Mesendoderm (in vitro differentiated cells): Measurements from ENCODE around the gene FMNL2.
"Not testable (repeated sequence)": the region's sequence is repeated elsewhere in the genome, so short reads cannot be mapped to it uniquely, and the experiment has no call there.

ENCODE experiments used
- DNase-seq: peaks from one replicate; pipeline ENCODE4 v3.0.0; 2013
- H2AK5ac ChIP-seq: 2 replicates; pipeline ENCODE4 v1.6.1; 2013; ENCODE audit warnings: low read length, inconsistent platforms
- H2BK120ac ChIP-seq: 2 replicates; pipeline ENCODE4 v1.6.1; 2013; ENCODE audit warnings: low read depth, mild to moderate bottlenecking, low read length, moderate library complexity, mixed read lengths
- H2BK15ac ChIP-seq: replicated peaks from 2 replicates; pipeline ENCODE4 v1.6.1; 2013; ENCODE audit warnings: low read depth, mild to moderate bottlenecking, moderate library complexity
- H2BK5ac ChIP-seq: 2 replicates; pipeline ENCODE4 v1.6.1; 2013; ENCODE audit warnings: low read length, inconsistent platforms
- H3K18ac ChIP-seq: 2 replicates; pipeline ENCODE4 v1.6.1; 2013; ENCODE audit warnings: mild to moderate bottlenecking, low read length, mixed read lengths
- H3K23ac ChIP-seq: one replicate; pipeline ENCODE4 v1.6.1; 2013; ENCODE audit warnings: low read length
- H3K27ac ChIP-seq: 2 replicates; pipeline ENCODE4 v1.5.1; 2013; ENCODE audit warnings: low read depth, mild to moderate bottlenecking, inconsistent platforms, low read length, moderate library complexity
- H3K27me3 ChIP-seq: 2 replicates; pipeline ENCODE4 v1.6.1; 2013; ENCODE audit warnings: low read length, control low read depth, mild to moderate bottlenecking, inconsistent platforms; ENCODE audit not compliant: insufficient read depth, poor library complexity
- H3K36me3 ChIP-seq: 2 replicates; pipeline ENCODE4 v1.6.1; 2013; ENCODE audit warnings: low read length, inconsistent platforms; ENCODE audit not compliant: control insufficient read depth, insufficient read depth
- H3K4ac ChIP-seq: one replicate; pipeline ENCODE4 v1.6.1; 2013; ENCODE audit warnings: low read depth, mild to moderate bottlenecking, low read length, moderate library complexity
- H3K4me1 ChIP-seq: 2 replicates; pipeline ENCODE4 v1.6.1; 2013; ENCODE audit warnings: low read depth, low read length, inconsistent platforms; ENCODE audit not compliant: control insufficient read depth
- H3K4me2 ChIP-seq: 2 replicates; pipeline ENCODE4 v1.6.1; 2013; ENCODE audit warnings: low read length
- H3K4me3 ChIP-seq: 2 replicates; pipeline ENCODE4 v1.5.1; 2013; ENCODE audit warnings: mild to moderate bottlenecking, low read length
- H3K56ac ChIP-seq: one replicate; pipeline ENCODE4 v1.6.1; 2013; ENCODE audit warnings: low read length
- H3K79me1 ChIP-seq: 2 replicates; pipeline ENCODE4 v1.6.1; 2013; ENCODE audit warnings: low read length, inconsistent platforms
- H3K79me2 ChIP-seq: 2 replicates; pipeline ENCODE4 v1.6.1; 2013; ENCODE audit warnings: mild to moderate bottlenecking, low read length; ENCODE audit not compliant: control insufficient read depth, insufficient read depth
- H3K9ac ChIP-seq: 2 replicates; pipeline ENCODE4 v1.6.1; 2013; ENCODE audit warnings: low read length, inconsistent platforms
- H4K5ac ChIP-seq: one replicate; pipeline ENCODE4 v1.6.1; 2013; ENCODE audit warnings: low read length
- H4K8ac ChIP-seq: one replicate; pipeline ENCODE4 v1.6.1; 2013; ENCODE audit warnings: low read depth, mild to moderate bottlenecking, control low read depth, low read length, moderate library complexity
- WGBS: extraction: QIAGEN DNeasy Blood & Tissue Kit; methylation state at CpG from one replicate; pipeline ENCODE4 v1.1.7; 2013; ENCODE audit warnings: low lambda C conversion rate, missing lambda C conversion rate; ENCODE audit not compliant: insufficient coverage; ENCODE audit errors: extremely low coverage; 5-methylcytosine and 5-hydroxymethylcytosine counted together

Gene FMNL2

DNA sequence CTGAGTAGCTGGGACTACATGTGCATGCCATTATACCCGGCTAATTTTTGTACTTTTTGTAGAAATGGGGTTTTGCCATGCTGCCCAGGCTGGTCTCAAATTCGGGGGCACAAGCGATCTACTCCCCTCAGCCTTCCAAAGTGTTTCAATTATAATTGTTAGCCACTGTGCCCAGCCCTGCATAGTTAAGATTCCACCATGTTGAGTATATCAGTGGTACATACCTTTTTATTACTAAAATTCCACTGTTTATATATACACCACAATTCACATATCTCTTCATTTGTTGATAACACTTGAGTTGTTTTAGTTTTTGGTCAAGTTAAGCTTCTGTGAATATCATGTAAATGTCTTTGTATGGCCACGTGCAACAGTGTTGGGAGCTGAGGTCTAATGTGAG lies 12.8 kb upstream of the FMNL2 start:
- no peaks in the 10 kb centered on the region for H3K4me1 ChIP-seq
- H3K23ac ChIP-seq: no peak overlapping the region
- H3K9ac ChIP-seq: no peak overlapping the region
- no peaks in the 10 kb centered on the region for H3K79me2 ChIP-seq
- no peak for DNase-seq
- H3K56ac ChIP-seq: no peak overlapping the region
- H3K18ac ChIP-seq: no peak overlapping the region
- H3K36me3 ChIP-seq: no peaks in the 10 kb centered on the region
- WGBS: no CpG with 5 or more reads among the region's 4 CpGs
- H3K27ac ChIP-seq: no peak overlapping the region
- no peak overlapping the region for H3K4ac ChIP-seq
- no peaks in the 10 kb centered on the region for H3K27me3 ChIP-seq
- H2BK5ac ChIP-seq: no peak overlapping the region
- H3K79me1 ChIP-seq: no peaks in the 10 kb centered on the region
- H2AK5ac ChIP-seq: no peak overlapping the region
- no peak overlapping the region for H3K4me3 ChIP-seq
- H2BK15ac ChIP-seq: no peak overlapping the region
- no peak overlapping the region for H2BK120ac ChIP-seq
- no peak overlapping the region for H3K4me2 ChIP-seq
- H4K8ac ChIP-seq: no peak overlapping the region
- H4K5ac ChIP-seq: no peak overlapping the region

DNA sequence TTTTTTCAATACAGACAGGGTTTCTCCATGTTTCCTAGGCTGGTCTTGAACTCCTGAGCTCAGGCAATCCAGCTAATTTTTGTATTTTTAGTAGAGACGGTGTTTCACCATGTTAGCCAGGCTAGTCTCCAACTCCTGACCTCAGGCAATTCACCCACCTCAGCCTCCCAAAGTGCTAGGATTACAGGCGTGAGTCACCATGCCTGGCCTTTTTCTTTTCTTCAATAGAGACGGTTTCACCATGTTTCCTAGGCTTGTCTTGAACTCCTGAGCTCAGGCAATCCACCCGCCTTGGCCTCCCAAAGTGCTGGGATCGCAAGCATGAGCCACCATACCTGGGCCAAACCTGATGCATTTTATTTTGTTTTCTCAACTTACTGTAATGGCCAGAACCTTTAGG lies 9.8 kb upstream of the FMNL2 start:
- not testable (repeated sequence) for H3K79me2 ChIP-seq, H3K4me1 ChIP-seq, H3K4me3 ChIP-seq, H3K4ac ChIP-seq, H3K27me3 ChIP-seq, H4K8ac ChIP-seq, DNase-seq, H3K36me3 ChIP-seq, H2BK15ac ChIP-seq, H3K4me2 ChIP-seq, H3K79me1 ChIP-seq, H2AK5ac ChIP-seq, H3K56ac ChIP-seq, H3K18ac ChIP-seq, H3K27ac ChIP-seq, H2BK5ac ChIP-seq, H3K9ac ChIP-seq, H3K23ac ChIP-seq, H2BK120ac ChIP-seq, H4K5ac ChIP-seq
- no CpG with 5 or more reads among the region's 5 CpGs for WGBS

DNA sequence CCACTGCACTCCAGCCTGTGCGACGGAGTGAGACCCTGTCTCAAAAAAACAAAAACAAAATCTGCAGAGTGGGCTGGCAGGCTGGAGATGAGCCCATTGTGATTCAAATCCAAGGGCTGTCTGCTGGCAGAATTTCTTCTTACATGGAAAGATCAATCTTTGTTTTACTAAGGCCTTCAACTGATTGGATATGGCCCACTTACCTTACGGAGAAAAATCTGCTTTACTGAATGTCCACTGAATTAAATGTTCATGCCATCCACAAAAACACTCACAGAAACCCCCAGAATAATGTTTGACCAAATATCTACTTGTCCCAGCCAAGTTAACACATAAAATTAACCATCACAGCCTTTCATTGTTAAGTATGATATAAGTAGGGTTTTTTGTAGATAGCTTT lies 8.3 kb upstream of the FMNL2 start:
- H3K18ac ChIP-seq: no peak overlapping the region
- H2AK5ac ChIP-seq: no peak overlapping the region
- no peak for DNase-seq

DNA sequence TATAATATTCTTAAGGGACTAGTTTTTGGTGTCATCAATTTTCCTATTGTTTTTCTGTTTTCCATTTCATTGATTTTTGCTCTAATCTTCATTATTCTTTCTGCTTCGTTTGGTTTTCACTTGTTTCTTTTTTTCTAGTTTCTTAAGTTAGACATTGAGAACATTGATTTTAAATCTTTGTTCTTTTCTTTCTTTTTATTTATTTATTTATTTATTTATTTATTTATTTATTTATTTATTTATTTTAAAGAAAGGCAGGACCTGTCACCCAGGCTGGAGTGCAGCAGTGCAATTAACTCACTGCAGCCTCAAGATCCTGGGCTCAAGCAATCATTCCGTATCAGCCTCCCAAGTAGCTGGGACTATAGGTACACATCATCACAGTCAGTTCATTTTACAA lies 7.0 kb upstream of the FMNL2 start:
- H3K23ac ChIP-seq: no peak overlapping the region
- no peaks in the 10 kb centered on the region for H3K79me2 ChIP-seq
- WGBS: no CpG with 5 or more reads among the region's 2 CpGs
- H3K79me1 ChIP-seq: no peaks in the 10 kb centered on the region
- H3K27me3 ChIP-seq: no peaks in the 10 kb centered on the region
- DNase-seq: no peak
- no peak overlapping the region for H3K18ac ChIP-seq
- no peak overlapping the region for H2BK5ac ChIP-seq
- H4K5ac ChIP-seq: no peak overlapping the region
- H3K56ac ChIP-seq: no peak overlapping the region
- no peak overlapping the region for H3K4me2 ChIP-seq
- H3K4me1 ChIP-seq: no peaks in the 10 kb centered on the region
- H2BK15ac ChIP-seq: no peak overlapping the region
- no peak overlapping the region for H3K4ac ChIP-seq
- H2AK5ac ChIP-seq: no peak overlapping the region
- H3K36me3 ChIP-seq: no peaks in the 10 kb centered on the region
- no peak overlapping the region for H3K4me3 ChIP-seq
- H2BK120ac ChIP-seq: no peak overlapping the region
- no peak overlapping the region for H4K8ac ChIP-seq
- H3K9ac ChIP-seq: no peak overlapping the region
- no peak overlapping the region for H3K27ac ChIP-seq

More for the DNA sequence above, 8.3 kb upstream of the FMNL2 start:
- Histone ChIP-seq H2BK5ac (no peak overlapping the region), H4K5ac (no peak overlapping the region), H3K4ac (no peak overlapping the region), H3K79me1 (no peaks in the 10 kb centered on the region), H3K56ac (no peak overlapping the region), H3K79me2 (no peaks in the 10 kb centered on the region), H3K9ac (no peak overlapping the region), H3K27ac (no peak overlapping the region), H2BK120ac (no peak overlapping the region), H3K4me3 (no peak overlapping the region), H3K23ac (no peak overlapping the region), H3K4me2 (no peak overlapping the region), H4K8ac (no peak overlapping the region), H3K4me1 (no peaks in the 10 kb centered on the region), H2BK15ac (no peak overlapping the region), H3K36me3 (no peaks in the 10 kb centered on the region), H3K27me3 (no peaks in the 10 kb centered on the region)
- no CpG with 5 or more reads among the region's 3 CpGs for WGBS

DNA sequence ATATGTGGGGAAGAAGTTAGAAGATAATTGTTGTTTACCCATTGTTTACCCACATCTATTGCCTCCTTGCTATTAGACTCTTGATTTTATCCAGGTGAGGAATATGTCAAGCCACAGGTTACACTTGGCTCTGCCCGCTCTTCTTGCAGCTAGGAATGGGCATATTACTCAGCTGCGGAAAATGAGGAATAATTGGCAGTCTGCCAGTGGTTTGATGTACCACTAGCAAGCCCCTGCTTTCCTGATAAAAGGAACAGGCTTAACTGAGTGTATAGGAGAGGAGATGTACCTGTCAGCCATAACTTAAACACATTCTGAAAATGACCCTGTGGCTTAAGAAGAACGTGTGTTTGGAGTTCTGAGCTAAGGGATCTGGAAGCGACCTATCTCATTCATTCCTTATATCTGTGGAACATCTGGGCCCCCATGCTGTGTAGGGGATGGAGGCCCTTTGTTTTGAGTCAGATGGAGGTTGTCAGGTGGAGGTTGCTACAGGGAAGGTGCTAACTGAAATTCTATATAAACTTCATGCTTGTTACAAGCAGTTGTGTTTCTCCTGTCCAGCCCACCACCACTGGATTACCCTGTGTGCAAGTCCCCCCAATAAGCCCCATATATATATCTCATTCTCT lies 4.6 kb upstream of the FMNL2 start:
- Histone ChIP-seq H2AK5ac (no peak overlapping the region), H3K36me3 (no peaks in the 10 kb centered on the region), H3K79me2 (no peaks in the 10 kb centered on the region), H2BK120ac (no peak overlapping the region), H3K27ac (no peak overlapping the region), H3K79me1 (no peaks in the 10 kb centered on the region), H3K56ac (no peak overlapping the region), H4K5ac (no peak overlapping the region), H4K8ac (no peak overlapping the region), H2BK15ac (no peak overlapping the region), H3K9ac (no peak overlapping the region), H3K27me3 (no peaks in the 10 kb centered on the region), H3K4ac (no peak overlapping the region), H2BK5ac (no peak overlapping the region), H3K4me1 (no peaks in the 10 kb centered on the region), H3K4me2 (no peak overlapping the region), H3K23ac (no peak overlapping the region), H3K18ac (no peak overlapping the region), H3K4me3 (no peak overlapping the region)
- no CpG with 5 or more reads among the region's 4 CpGs for WGBS
- peak; percentile 64 for DNase-seq

DNA sequence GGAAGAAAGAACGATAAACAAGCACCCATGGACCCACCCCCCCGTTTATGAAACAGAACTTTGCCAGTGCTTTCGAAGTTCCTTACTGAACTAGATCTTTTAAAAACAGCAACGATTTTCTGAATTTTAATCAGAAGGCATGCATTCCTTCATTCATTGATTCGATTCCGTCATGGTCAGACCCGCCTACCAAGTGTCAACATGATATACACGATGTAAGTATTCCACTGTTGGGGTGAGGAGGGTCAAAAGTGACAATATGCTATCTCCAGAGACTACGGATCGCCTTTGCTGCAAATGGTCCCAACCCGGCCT lies 316 bp upstream of the FMNL2 start:
- no peaks in the 10 kb centered on the region for H3K27me3 ChIP-seq
- H2BK120ac ChIP-seq: no peak overlapping the region
- H2BK15ac ChIP-seq: no peak overlapping the region
- WGBS: no CpG with 5 or more reads among the region's 11 CpGs
- no peak overlapping the region for H2BK5ac ChIP-seq
- peak overlapping the region; percentile 59 for H4K5ac ChIP-seq
- DNase-seq: no peak
- no peak overlapping the region for H3K27ac ChIP-seq
- H4K8ac ChIP-seq: no peak overlapping the region
- H3K79me2 ChIP-seq: peaks cover 29% of the 10 kb centered on the region
- H2AK5ac ChIP-seq: no peak overlapping the region
- no peaks in the 10 kb centered on the region for H3K4me1 ChIP-seq
- no peak overlapping the region for H3K4me3 ChIP-seq
- H3K56ac ChIP-seq: peak overlapping the region; percentile 77
- H3K4me2 ChIP-seq: peak overlapping the region; percentile 68
- H3K9ac ChIP-seq: peak overlapping the region; percentile 57
- H3K23ac ChIP-seq: no peak overlapping the region
- H3K4ac ChIP-seq: no peak overlapping the region
- H3K79me1 ChIP-seq: peaks cover 9% of the 10 kb centered on the region
- no peak overlapping the region for H3K18ac ChIP-seq
- no peaks in the 10 kb centered on the region for H3K36me3 ChIP-seq
